HepG2 (cell line): ENCODE measurements around the gene RPL35. TPM values are rescaled to one million over a fixed set of nuclear protein-coding genes. Genes with fewer than 3 reads are reported as not detected.
A peak's percentile ranks its signal among the peaks of the same experiment; 100 is the strongest.

Experiments used
- ARNT ChIP-seq: fragments of 450-650 bp; IDR thresholded peaks from 2 replicates; pipeline ENCODE4 v1.6.1; 2017
- ATM ChIP-seq: fragments of 450-650 bp; IDR thresholded peaks from 2 replicates; pipeline ENCODE4 v1.7.1; 2017; ENCODE audit warnings: mild to moderate bottlenecking, borderline replicate concordance
- CBX2 ChIP-seq, 2 experiments: fragments of 200-600 bp in 1 of 2; sonication (generic); formaldehyde crosslinking in 1 of 2; IDR thresholded peaks; 2 replicates each; pipeline versions ENCODE4 v1.7.0 to v1.8.1; 2018 to 2022; ENCODE audit warnings: low read depth in 2 of 2, low read length in 1 of 2, mild to moderate bottlenecking in 1 of 2, missing genetic modification reagents in 1 of 2
- FOXP1 ChIP-seq, 2 experiments: fragments of 450-650 bp in 1 of 2; IDR thresholded peaks; 2 replicates each; pipeline ENCODE4 v1.6.1; 2017 to 2018; ENCODE audit warnings: antibody characterized with exemption in 1 of 2
- HOMEZ ChIP-seq: IDR thresholded peaks from 2 replicates; pipeline ENCODE4 v1.6.1; 2016; ENCODE audit warnings: low read depth
- HOXA7 ChIP-seq: sonication (generic); formaldehyde crosslinking; IDR thresholded peaks from 2 replicates; pipeline ENCODE4 v1.8.1; 2022; ENCODE audit warnings: mild to moderate bottlenecking, missing genetic modification reagents, moderate library complexity
- MBD4 ChIP-seq: IDR thresholded peaks from 2 replicates; pipeline ENCODE4 v1.6.1; 2012; ENCODE audit warnings: low read length, inconsistent platforms, borderline replicate concordance
- MTF2 ChIP-seq: sonication (generic); formaldehyde crosslinking; IDR thresholded peaks from 2 replicates; pipeline ENCODE4 v1.5.0; 2020; ENCODE audit warnings: missing genetic modification reagents, borderline replicate concordance
- MXD1 ChIP-seq: sonication (generic); formaldehyde crosslinking; IDR thresholded peaks from 2 replicates; pipeline ENCODE4 v1.4.0; 2020; ENCODE audit warnings: mild to moderate bottlenecking, missing genetic modification reagents
- MYPOP ChIP-seq: sonication (generic); formaldehyde crosslinking; IDR thresholded peaks from 2 replicates; pipeline ENCODE4 v1.8.1; 2023; ENCODE audit warnings: mild to moderate bottlenecking, moderate library complexity, missing genetic modification reagents
- NAIF1 ChIP-seq: sonication (generic); formaldehyde crosslinking; IDR thresholded peaks from 2 replicates; pipeline ENCODE4 v1.5.0; 2020; ENCODE audit warnings: mild to moderate bottlenecking, missing genetic modification reagents, borderline replicate concordance
- NFRKB ChIP-seq: fragments of 450-650 bp; IDR thresholded peaks from 2 replicates; pipeline ENCODE4 v1.6.1; 2017
- RARG ChIP-seq: sonication (generic); formaldehyde crosslinking; IDR thresholded peaks from 2 replicates; pipeline ENCODE4 v1.4.0; 2020; ENCODE audit warnings: low read depth, mild to moderate bottlenecking, missing genetic modification reagents
- RNF2 ChIP-seq: fragments of 450-650 bp; conservative IDR thresholded peaks from 2 replicates; pipeline ENCODE4 v1.6.1; 2016; ENCODE audit warnings: low read depth
- SSRP1 ChIP-seq: IDR thresholded peaks from 2 replicates; pipeline ENCODE4 v1.6.1; 2016; ENCODE audit warnings: control low read depth
- TCF12 ChIP-seq, 2 experiments: fragments of 450-650 bp in 1 of 2; sonication (generic) in 1 of 2; formaldehyde crosslinking in 1 of 2; IDR thresholded peaks; 2 replicates each; pipeline versions ENCODE4 v1.6.1 to v1.8.0; 2017 to 2022; ENCODE audit warnings: antibody characterized with exemption in 1 of 2, mild to moderate bottlenecking in 1 of 2, missing genetic modification reagents in 1 of 2, moderate library complexity in 1 of 2
- TFDP2 ChIP-seq: sonication (generic); formaldehyde crosslinking; IDR thresholded peaks from 2 replicates; pipeline ENCODE4 v1.4.0; 2020; ENCODE audit warnings: missing genetic modification reagents
- THYN1 ChIP-seq: sonication (generic); formaldehyde crosslinking; IDR thresholded peaks from 2 replicates; pipeline ENCODE4 v1.8.1; 2023; ENCODE audit warnings: low read depth, mild to moderate bottlenecking, moderate library complexity, missing genetic modification reagents, borderline replicate concordance
- ZNF235 ChIP-seq: sonication (generic); formaldehyde crosslinking; IDR thresholded peaks from 2 replicates; pipeline ENCODE4 v1.8.1; 2023; ENCODE audit warnings: mild to moderate bottlenecking, missing genetic modification reagents, borderline replicate concordance
- ZNF253 ChIP-seq: sonication (generic); formaldehyde crosslinking; IDR thresholded peaks from 2 replicates; pipeline ENCODE4 v1.8.0; 2022; ENCODE audit warnings: mild to moderate bottlenecking, missing genetic modification reagents, borderline replicate concordance
- ZNF317 ChIP-seq: sonication (generic); formaldehyde crosslinking; IDR thresholded peaks from 2 replicates; pipeline ENCODE4 v1.5.0; 2020; ENCODE audit warnings: mild to moderate bottlenecking, missing genetic modification reagents
- ZNF337 ChIP-seq: sonication (generic); formaldehyde crosslinking; IDR thresholded peaks from 2 replicates; pipeline ENCODE4 v1.5.1; 2020; ENCODE audit warnings: missing genetic modification reagents, low read depth, mild to moderate bottlenecking, borderline replicate concordance
- ZNF446 ChIP-seq: sonication (generic); formaldehyde crosslinking; IDR thresholded peaks from 2 replicates; pipeline ENCODE4 v1.5.0; 2020; ENCODE audit warnings: mild to moderate bottlenecking, missing genetic modification reagents
- ZNF501 ChIP-seq: sonication (generic); formaldehyde crosslinking; IDR thresholded peaks from 2 replicates; pipeline ENCODE4 v1.5.1; 2020; ENCODE audit warnings: mild to moderate bottlenecking, moderate library complexity, missing genetic modification reagents
- ZSCAN21 ChIP-seq: sonication (generic); formaldehyde crosslinking; IDR thresholded peaks from 2 replicates; pipeline ENCODE4 v1.8.0; 2022; ENCODE audit warnings: mild to moderate bottlenecking, missing genetic modification reagents, moderate library complexity, borderline replicate concordance
- polyA plus RNA-seq, 8 experiments: library from polyadenylated mRNA; depleted of rRNA in 3 of 8; stranded (reverse) in 7 of 8; unstranded in 1 of 8; fragments of >200 nt; fragmentation: Illumina TruSeq in 4 of 8; extraction: Trizol in 4 of 8; gene quantifications; 2 replicates each; pipeline versions ENCODE4 v1.2.1 to v1.2.3, GENCODE V29; 2011 to 2016; ENCODE audit warnings: low read depth in 4 of 8, missing spikeins in 1 of 8, mixed read lengths in 1 of 8; ENCODE audit not compliant: insufficient read depth in 1 of 8
- total RNA-seq, 5 experiments: library from RNA; depleted of rRNA; stranded (reverse); fragments of >200 nt; fragmentation: Illumina TruSeq; extraction: Trizol; gene quantifications; 2 replicates each; pipeline ENCODE4 v1.2.3, GENCODE V29; 2016; ENCODE audit warnings: low read depth in 1 of 5

RPL35 gene
- total and polyA plus RNA-seq, 2 of the 13 experiments (the other 11 are each of a cell fraction or from before 2014, with no cell fraction given): 2,153 to 2,935 TPM

GRCh38 chr9:124861342-124862229 lies at the start of gene RPL35, which contains the start of gene ARPC5L (continued):
- no peak for TF ChIP-seq ZNF235
- TF ChIP-seq ZSCAN21 (CRISPR knock-in tag): 0 out of 2 replicates have a peak, but pooled peaks have one; percentile 43
- TF ChIP-seq HOXA7 (CRISPR knock-in tag): no peak
- TF ChIP-seq THYN1 (CRISPR knock-in tag): no peak
- TF ChIP-seq TFDP2 (CRISPR knock-in tag): peak; percentile 26; the same call in 1 of the 2 replicates
- peak; percentile 53; the same call in 1 of the 2 replicates for TF ChIP-seq ZNF253 (CRISPR knock-in tag)
- TF ChIP-seq MBD4: no peak
- TF ChIP-seq NFRKB: no peak
- no peak for TF ChIP-seq SSRP1 (CRISPR knock-in tag)
- peak; percentile 84; the same call in 1 of the 2 replicates for TF ChIP-seq ZNF501 (CRISPR knock-in tag)
- peak; percentile 85; the same call in 1 of the 2 replicates for TF ChIP-seq NAIF1 (CRISPR knock-in tag)
- TF ChIP-seq MYPOP: no peak
- no peak for TF ChIP-seq TCF12 (IDR thresholded peaks at IDR 0.05)
- no peak for TF ChIP-seq TCF12 (CRISPR knock-in tag; IDR thresholded peaks at IDR 0.05)
- TF ChIP-seq ARNT: no peak
- 0 out of 2 replicates have a peak, but pooled peaks have one; percentile 25 for TF ChIP-seq MTF2 (CRISPR knock-in tag)
- TF ChIP-seq RNF2: no peak; the same call in 1 of the 2 replicates
- TF ChIP-seq FOXP1 (IDR thresholded peaks at IDR 0.05): no peak
- TF ChIP-seq FOXP1 (CRISPR knock-in tag; IDR thresholded peaks at IDR 0.05): no peak
- peak; percentile 59; the same call in 1 of the 2 replicates for TF ChIP-seq ZNF446
- TF ChIP-seq ZNF337 (CRISPR knock-in tag): peak; percentile 83; the same call in 1 of the 2 replicates
- TF ChIP-seq HOMEZ (CRISPR knock-in tag): no peak
- peak; percentile 86; the same call in 1 of the 2 replicates for TF ChIP-seq MXD1
- peak; percentile 57; the same call in 1 of the 2 replicates for TF ChIP-seq ZNF317 (CRISPR knock-in tag)
- TF ChIP-seq RARG (CRISPR knock-in tag): no peak
- no peak for TF ChIP-seq ATM
- TF ChIP-seq CBX2 (IDR thresholded peaks at IDR 0.05; ENCODE audit: low read depth, low read length): no peak
- no peak for TF ChIP-seq CBX2 (CRISPR knock-in tag; IDR thresholded peaks at IDR 0.05; ENCODE audit: low read depth)
